Gastrocnemius medialis (tissue), 4 donors: ENCODE results near the gene SPC25. TPM values are rescaled to one million over a fixed set of nuclear protein-coding genes. Genes with fewer than 3 reads are reported as not detected.

Source experiments
- ATAC-seq, 2 donors: fragments of 150-250 bp; one replicate each; pipeline ENCODE4 v1.9.1; 2016
- DNase-seq, 2 donors: peaks; one replicate each; pipeline ENCODE4 v3.0.0-alpha.2; 2019
- H3K27ac ChIP-seq, 4 donors: fragments of 200-600 bp; sonication (generic); 1 replicate in 1 of 4; 2 replicates in 3 of 4; pipeline ENCODE4 v1.5.1; 2016 to 2018; ENCODE audit warnings: mild to moderate bottlenecking in 2 of 4, moderate library complexity in 1 of 4
- H3K27me3 ChIP-seq, 3 donors: fragments of 200-600 bp; sonication (generic) in 2 of 3; 1 replicate in 1 of 3; 2 replicates in 2 of 3; pipeline versions ENCODE4 v1.5.1 to v1.6.0; 2016 to 2019; ENCODE audit warnings: mild to moderate bottlenecking in 1 of 3, moderate library complexity in 1 of 3
- H3K36me3 ChIP-seq, 2 donors: fragments of 200-600 bp; sonication (generic) in 1 of 2; one replicate each; pipeline ENCODE4 v1.5.1; 2017 to 2018
- H3K4me1 ChIP-seq, 2 donors: fragments of 200-600 bp; sonication (generic) in 1 of 2; one replicate each; pipeline ENCODE4 v1.5.1; 2016 to 2017; ENCODE audit warnings: mild to moderate bottlenecking in 2 of 2
- H3K4me3 ChIP-seq, 4 donors: fragments of 200-600 bp; sonication (generic) in 3 of 4; 1 replicate in 1 of 4; 2 replicates in 3 of 4; pipeline ENCODE4 v1.5.1; 2016 to 2019; ENCODE audit warnings: mild to moderate bottlenecking in 2 of 4
- H3K9me3 ChIP-seq, 3 donors: fragments of 200-600 bp; sonication (generic) in 2 of 3; 1 replicate in 1 of 3; 2 replicates in 2 of 3; pipeline ENCODE4 v1.5.1; 2016 to 2019
- POLR2A ChIP-seq, 2 donors: fragments of 450-650 bp; IDR thresholded peaks; one replicate each; pipeline ENCODE4 v1.6.1; 2017; ENCODE audit warnings: antibody characterized with exemption in 2 of 2, mild to moderate bottlenecking in 2 of 2, moderate library complexity in 2 of 2
- in situ Hi-C, 4 donors: fragments of 200-750 bp; cut with MboI; loops; one replicate each; pipeline versions ENCODE4 v1.15.0 to v1.8.0; 2017; ENCODE audit warnings: low sequenced_read_pairs in 4 of 4
- intact Hi-C: fragments of 100-400 bp; cut with DNase I; formaldehyde crosslinking; loops from one replicate; pipeline ENCODE4 v1.15.1; 2023; ENCODE audit warnings: low total_unique reads
- total RNA-seq, 4 donors: library from RNA; depleted of rRNA; stranded (reverse); fragments of >200 nt; gene quantifications; one replicate each; pipeline versions ENCODE4 v1.1.0 to v1.2.3, GENCODE V29; 2016
- TF ChIP-seq, protein P1 (sequence below), 5 experiments: fragments of 450-650 bp in 3 of 5; fragments of 200-600 bp in 2 of 5; sonication (generic) in 2 of 5; IDR thresholded peaks in 4 of 5; conservative IDR thresholded peaks in 1 of 5; 1 replicate in 4 of 5; 2 replicates in 1 of 5; pipeline ENCODE4 v1.5.1; 2016 to 2019; ENCODE audit warnings: antibody characterized with exemption in 5 of 5, mild to moderate bottlenecking in 3 of 5, moderate library complexity in 3 of 5

Gene SPC25
- total RNA-seq, 4 donors from 2014 or later = not detected

DNA sequence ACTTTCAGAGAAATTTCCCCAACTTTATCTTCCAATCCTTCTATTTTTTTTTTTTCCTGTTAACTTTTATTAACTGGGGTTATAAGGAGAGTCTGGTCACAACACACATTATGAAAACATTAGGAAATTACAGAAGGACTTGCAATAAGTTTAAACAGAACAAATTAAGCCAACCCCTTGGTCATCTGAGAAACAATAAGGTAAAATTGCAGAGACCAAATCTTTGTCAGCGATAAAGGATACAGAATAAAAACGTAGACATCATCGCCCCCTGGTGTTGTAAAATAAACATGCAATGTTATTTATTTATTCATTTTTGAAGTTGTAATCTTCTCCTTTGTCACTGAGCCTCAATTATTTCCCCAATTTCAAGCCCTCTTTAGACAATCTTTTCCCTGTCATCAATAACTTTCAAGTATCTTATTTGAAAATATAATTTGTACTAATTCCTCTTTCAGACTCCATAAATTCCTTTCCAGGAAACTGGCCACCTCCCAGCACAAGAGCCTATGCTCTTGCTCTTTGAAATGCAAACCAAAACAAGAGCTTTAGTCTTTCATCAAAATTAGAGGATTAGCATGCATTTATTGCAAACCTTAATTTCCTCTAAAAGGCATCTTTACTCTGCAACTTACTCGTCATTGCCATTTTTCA lies 30.4 kb upstream of the SPC25 start:
- no peaks in the 10 kb centered on the region for H3K9me3 ChIP-seq
- H3K36me3 ChIP-seq = no peaks in the 10 kb centered on the region
- H3K4me1 ChIP-seq = peaks cover 0 to 3% of the 10 kb centered on the region in 2 donors
- no peak overlapping the region for H3K27ac ChIP-seq
- in situ Hi-C loops (no loop called here), intact Hi-C loops (loop anchor here (1.0 to 2.0 kb wide), 2 partner anchors 147 to 574 kb away; no protein-coding TSS in a partner anchor)
- TF ChIP-seq POLR2A (IDR thresholded peaks at IDR 0.05) = no peak
- TF ChIP-seq, protein P1, sequence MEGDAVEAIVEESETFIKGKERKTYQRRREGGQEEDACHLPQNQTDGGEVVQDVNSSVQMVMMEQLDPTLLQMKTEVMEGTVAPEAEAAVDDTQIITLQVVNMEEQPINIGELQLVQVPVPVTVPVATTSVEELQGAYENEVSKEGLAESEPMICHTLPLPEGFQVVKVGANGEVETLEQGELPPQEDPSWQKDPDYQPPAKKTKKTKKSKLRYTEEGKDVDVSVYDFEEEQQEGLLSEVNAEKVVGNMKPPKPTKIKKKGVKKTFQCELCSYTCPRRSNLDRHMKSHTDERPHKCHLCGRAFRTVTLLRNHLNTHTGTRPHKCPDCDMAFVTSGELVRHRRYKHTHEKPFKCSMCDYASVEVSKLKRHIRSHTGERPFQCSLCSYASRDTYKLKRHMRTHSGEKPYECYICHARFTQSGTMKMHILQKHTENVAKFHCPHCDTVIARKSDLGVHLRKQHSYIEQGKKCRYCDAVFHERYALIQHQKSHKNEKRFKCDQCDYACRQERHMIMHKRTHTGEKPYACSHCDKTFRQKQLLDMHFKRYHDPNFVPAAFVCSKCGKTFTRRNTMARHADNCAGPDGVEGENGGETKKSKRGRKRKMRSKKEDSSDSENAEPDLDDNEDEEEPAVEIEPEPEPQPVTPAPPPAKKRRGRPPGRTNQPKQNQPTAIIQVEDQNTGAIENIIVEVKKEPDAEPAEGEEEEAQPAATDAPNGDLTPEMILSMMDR (IDR thresholded peaks at IDR 0.05 in 4 of 5, conservative IDR thresholded peaks at IDR 0.05 in 1 of 5) = peak; percentile 50 to 73 (median 67)
- DNase-seq (no peak), ATAC-seq (peak; percentile 33 to 72)
- H3K4me3 ChIP-seq = no peak overlapping the region
- no peaks in the 10 kb centered on the region for H3K27me3 ChIP-seq

DNA sequence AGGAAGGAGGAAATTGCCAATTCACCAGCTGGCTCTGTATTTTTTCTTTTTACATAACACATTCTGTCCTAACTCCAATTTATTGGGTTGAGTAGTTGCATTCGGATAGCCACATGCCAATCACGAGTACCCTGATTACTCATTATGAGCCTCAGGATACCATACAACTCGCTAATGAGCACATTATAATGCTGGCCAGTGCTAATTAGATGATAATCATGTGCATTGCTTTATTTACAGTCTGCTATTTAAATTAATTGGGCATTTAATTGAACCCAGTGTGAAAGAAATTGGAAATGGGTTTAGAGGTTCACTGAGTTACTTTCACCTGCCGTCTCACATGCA lies 26.1 kb upstream of the SPC25 start:
- in situ Hi-C loops = loop anchor here (5.0 to 10.0 kb wide), 5 partner anchors 139 to 572 kb away; no protein-coding TSS in a partner anchor
- intact Hi-C loops = loop anchor here (10.0 kb wide), 1 partner anchor 462 kb away; the partner anchor contains the start of gene CERS6
- Histone ChIP-seq H3K27me3 (no peaks in the 10 kb centered on the region), H3K4me1 (peaks cover 0 to 15% of the 10 kb centered on the region in 2 donors), H3K36me3 (no peaks in the 10 kb centered on the region), H3K4me3 (no peak overlapping the region), H3K27ac (no peak overlapping the region), H3K9me3 (no peaks in the 10 kb centered on the region)
- DNase-seq = no peak
- no peak for ATAC-seq
- no peak for TF ChIP-seq POLR2A (IDR thresholded peaks at IDR 0.05)
- TF ChIP-seq, protein P1 (IDR thresholded peaks at IDR 0.05 in 4 of 5, conservative IDR thresholded peaks at IDR 0.05 in 1 of 5) = no peak

DNA sequence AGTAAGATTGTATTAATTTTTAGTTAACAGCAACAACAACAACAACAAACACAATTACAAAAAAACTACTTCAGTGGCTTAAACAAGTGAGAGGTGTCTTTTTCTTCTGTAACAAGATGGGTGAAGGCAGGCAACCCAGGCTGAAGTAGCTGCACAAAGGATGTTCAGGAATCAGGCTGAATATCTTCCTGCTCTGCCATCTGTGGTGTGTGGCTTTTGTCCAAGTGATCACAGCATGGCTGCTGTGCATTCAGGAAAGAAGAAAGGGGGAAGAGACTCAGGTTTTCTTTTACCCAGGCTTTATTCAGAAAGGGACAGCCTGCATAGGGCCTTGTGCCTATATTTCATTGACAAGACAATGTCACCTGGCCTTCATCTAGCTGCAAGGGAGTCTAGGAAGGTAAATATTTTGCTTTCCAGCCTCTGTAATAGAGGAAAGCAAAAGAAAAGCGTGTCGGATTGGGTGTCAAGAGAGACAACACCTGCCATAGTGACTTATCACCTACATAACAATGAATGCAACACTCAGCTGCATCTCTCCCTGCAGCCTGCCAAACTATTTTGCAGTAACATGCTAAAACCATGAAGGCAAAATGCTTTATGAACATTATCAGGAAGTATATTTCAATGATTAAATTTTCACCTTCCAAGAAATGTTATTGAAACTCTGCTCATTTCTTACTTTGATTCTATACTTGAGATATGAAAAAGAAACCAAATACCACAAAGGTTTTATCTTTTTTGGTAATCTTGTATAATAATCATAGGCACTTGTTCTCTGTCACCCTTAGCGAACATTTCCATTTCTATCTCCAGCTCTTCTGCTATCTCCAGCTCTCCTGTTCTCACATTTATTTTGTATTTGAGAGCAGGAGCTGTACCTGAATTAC lies 25.5 kb upstream of the SPC25 start:
- no peak overlapping the region for H3K4me3 ChIP-seq
- intact Hi-C loops (loop anchor here (10.0 kb wide), 1 partner anchor 461 kb away; the partner anchor contains the start of gene CERS6), in situ Hi-C loops (loop anchor here (5.0 to 10.0 kb wide), 5 partner anchors 138 to 571 kb away; no protein-coding TSS in a partner anchor)
- no peak overlapping the region for H3K27ac ChIP-seq
- no peaks in the 10 kb centered on the region for H3K36me3 ChIP-seq
- no peaks in the 10 kb centered on the region for H3K9me3 ChIP-seq
- no peak for TF ChIP-seq POLR2A (IDR thresholded peaks at IDR 0.05)
- TF ChIP-seq, protein P1 (IDR thresholded peaks at IDR 0.05 in 4 of 5, conservative IDR thresholded peaks at IDR 0.05 in 1 of 5) = no peak
- no peak for DNase-seq
- H3K27me3 ChIP-seq = no peaks in the 10 kb centered on the region
- ATAC-seq = no peak
- H3K4me1 ChIP-seq = peaks cover 0 to 15% of the 10 kb centered on the region in 2 donors

DNA sequence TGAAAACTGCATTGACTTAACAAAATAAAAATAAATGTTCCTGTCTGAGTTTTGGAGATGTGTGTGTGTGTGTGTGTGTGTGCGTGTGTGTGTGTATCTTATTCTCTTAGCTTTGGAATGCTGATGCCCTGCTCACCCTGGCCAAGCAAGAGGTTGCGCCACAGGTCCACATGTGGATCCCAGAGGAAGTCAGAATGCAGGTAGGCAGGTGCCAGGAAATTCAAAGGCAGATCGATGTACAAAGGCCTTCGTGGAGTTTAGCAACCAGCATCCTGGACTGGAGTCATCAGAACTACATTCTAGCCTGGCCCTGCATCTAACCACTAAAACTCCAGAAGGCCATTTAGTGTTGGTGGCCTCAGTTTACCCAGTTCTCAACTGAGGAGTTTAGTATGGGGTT lies 23.3 kb upstream of the SPC25 start:
- ATAC-seq (no peak), DNase-seq (no peak)
- Histone ChIP-seq H3K9me3 (no peaks in the 10 kb centered on the region), H3K4me3 (no peak overlapping the region), H3K36me3 (no peaks in the 10 kb centered on the region), H3K4me1 (peaks cover 0 to 12% of the 10 kb centered on the region in 2 donors), H3K27ac (peak overlapping the region in 1 of 4 donors; percentile 74), H3K27me3 (no peaks in the 10 kb centered on the region)
- TF ChIP-seq, protein P1 (IDR thresholded peaks at IDR 0.05 in 4 of 5, conservative IDR thresholded peaks at IDR 0.05 in 1 of 5) = no peak
- TF ChIP-seq POLR2A (IDR thresholded peaks at IDR 0.05) = no peak
- intact Hi-C loops = loop anchor here (10.0 kb wide), 1 partner anchor 459 kb away; the partner anchor contains the start of gene CERS6
- in situ Hi-C loops = loop anchor here (10.0 kb wide), 2 partner anchors 139 to 569 kb away; no protein-coding TSS in a partner anchor
